Testis (tissue), 3 donors: ENCODE data around the gene SEMA3F. TPM values are rescaled to one million over a fixed set of nuclear protein-coding genes. Genes with fewer than 3 reads are reported as not detected.

ENCODE experiments used
- DNase-seq: peaks from one replicate; pipeline ENCODE4 v3.0.0-alpha.2; 2019
- H3K27ac ChIP-seq, 2 donors: fragments of 200-600 bp; sonication (generic); one replicate each; pipeline ENCODE4 v1.5.1; 2019
- H3K27me3 ChIP-seq: fragments of 200-600 bp; sonication (generic); one replicate; pipeline ENCODE4 v1.5.1; 2019
- H3K36me3 ChIP-seq: fragments of 200-600 bp; sonication (generic); one replicate; pipeline ENCODE4 v1.5.1; 2017; ENCODE audit warnings: low read depth; ENCODE audit errors: missing control alignments
- H3K4me1 ChIP-seq: fragments of 200-600 bp; sonication (generic); one replicate; pipeline ENCODE4 v1.5.1; 2019
- H3K4me3 ChIP-seq, 2 donors: fragments of 200-600 bp; sonication (generic); one replicate each; pipeline ENCODE4 v1.5.1; 2017 to 2019
- H3K9me3 ChIP-seq: fragments of 200-600 bp; sonication (generic); one replicate; pipeline ENCODE4 v1.5.1; 2017
- POLR2A ChIP-seq: fragments of 450-650 bp; IDR thresholded peaks from one replicate; pipeline ENCODE4 v1.6.1; 2017; ENCODE audit warnings: antibody characterized with exemption, mild to moderate bottlenecking, moderate library complexity
- WGBS, 2 donors: methylation state at CpG; one replicate each; pipeline ENCODE4 v1.1.5; 2018; 5-methylcytosine and 5-hydroxymethylcytosine counted together
- intact Hi-C: fragments of 100-400 bp; cut with DNase I; formaldehyde crosslinking; loops from one replicate; pipeline ENCODE4 v1.15.1; 2023; ENCODE audit warnings: low total_unique reads
- polyA plus RNA-seq: library from polyadenylated mRNA; stranded (reverse); fragments of 350-450 nt; fragmentation: Illumina TruSeq; extraction: RNeasy Lipid Tissue Mini Kit (QIAGEN cat#74804); gene quantifications from one replicate; pipeline ENCODE4 v1.2.3, GENCODE V29; 2014; ENCODE audit warnings: low read depth, low replicate concordance; ENCODE audit not compliant: insufficient read depth
- total RNA-seq, 2 donors: library from RNA; depleted of rRNA; stranded (reverse); fragments of >200 nt; gene quantifications; one replicate each; pipeline ENCODE4 v1.2.3, GENCODE V29; 2016
- TF ChIP-seq, protein P1 (sequence below), 3 experiments: fragments of 450-650 bp in 2 of 3; fragments of 200-600 bp in 1 of 3; sonication (generic) in 1 of 3; IDR thresholded peaks; one replicate each; pipeline ENCODE4 v1.5.1; 2016 to 2019; ENCODE audit warnings: antibody characterized with exemption in 3 of 3, mild to moderate bottlenecking in 2 of 3, moderate library complexity in 1 of 3

The SEMA3F gene
- total and polyA plus RNA-seq, 3 donors from 2014 or later: 6.9 to 8.3 (median 7.5) TPM

DNA sequence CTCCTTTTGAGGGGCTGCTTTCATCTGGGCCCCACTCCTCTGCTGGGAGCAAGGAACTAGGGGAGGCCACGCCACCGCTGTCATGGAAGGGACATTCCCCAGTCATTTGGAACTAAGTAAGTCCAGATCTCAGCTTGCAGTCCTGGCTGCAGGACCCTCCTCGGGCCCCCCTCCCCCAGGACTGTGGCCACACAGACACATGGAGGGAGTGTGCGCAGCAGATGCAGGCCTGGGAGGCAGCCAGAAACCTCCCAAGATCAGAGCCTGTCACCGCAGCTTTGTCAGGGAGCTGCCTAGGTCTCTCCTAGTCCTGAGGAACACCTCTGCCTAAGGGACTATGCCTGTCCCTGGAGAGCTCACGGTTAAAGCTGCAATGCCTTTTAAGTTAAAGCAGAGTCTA, 7.3 kb upstream of the SEMA3F start:
- H3K27me3 ChIP-seq: no peaks in the 10 kb centered on the region
- H3K4me1 ChIP-seq: no peaks in the 10 kb centered on the region
- no peak overlapping the region for H3K4me3 ChIP-seq
- no peak for DNase-seq
- intact Hi-C loops: no loop called here
- no peak for TF ChIP-seq POLR2A
- TF ChIP-seq, protein P1, sequence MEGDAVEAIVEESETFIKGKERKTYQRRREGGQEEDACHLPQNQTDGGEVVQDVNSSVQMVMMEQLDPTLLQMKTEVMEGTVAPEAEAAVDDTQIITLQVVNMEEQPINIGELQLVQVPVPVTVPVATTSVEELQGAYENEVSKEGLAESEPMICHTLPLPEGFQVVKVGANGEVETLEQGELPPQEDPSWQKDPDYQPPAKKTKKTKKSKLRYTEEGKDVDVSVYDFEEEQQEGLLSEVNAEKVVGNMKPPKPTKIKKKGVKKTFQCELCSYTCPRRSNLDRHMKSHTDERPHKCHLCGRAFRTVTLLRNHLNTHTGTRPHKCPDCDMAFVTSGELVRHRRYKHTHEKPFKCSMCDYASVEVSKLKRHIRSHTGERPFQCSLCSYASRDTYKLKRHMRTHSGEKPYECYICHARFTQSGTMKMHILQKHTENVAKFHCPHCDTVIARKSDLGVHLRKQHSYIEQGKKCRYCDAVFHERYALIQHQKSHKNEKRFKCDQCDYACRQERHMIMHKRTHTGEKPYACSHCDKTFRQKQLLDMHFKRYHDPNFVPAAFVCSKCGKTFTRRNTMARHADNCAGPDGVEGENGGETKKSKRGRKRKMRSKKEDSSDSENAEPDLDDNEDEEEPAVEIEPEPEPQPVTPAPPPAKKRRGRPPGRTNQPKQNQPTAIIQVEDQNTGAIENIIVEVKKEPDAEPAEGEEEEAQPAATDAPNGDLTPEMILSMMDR (IDR thresholded peaks at IDR 0.05): no peak
- no peak overlapping the region for H3K27ac ChIP-seq
- 64 to 92% methylated on average over 5 to 6 of the region's 6 CpGs for WGBS, 2 donors
- H3K36me3 ChIP-seq: no peaks in the 10 kb centered on the region
- no peaks in the 10 kb centered on the region for H3K9me3 ChIP-seq

DNA sequence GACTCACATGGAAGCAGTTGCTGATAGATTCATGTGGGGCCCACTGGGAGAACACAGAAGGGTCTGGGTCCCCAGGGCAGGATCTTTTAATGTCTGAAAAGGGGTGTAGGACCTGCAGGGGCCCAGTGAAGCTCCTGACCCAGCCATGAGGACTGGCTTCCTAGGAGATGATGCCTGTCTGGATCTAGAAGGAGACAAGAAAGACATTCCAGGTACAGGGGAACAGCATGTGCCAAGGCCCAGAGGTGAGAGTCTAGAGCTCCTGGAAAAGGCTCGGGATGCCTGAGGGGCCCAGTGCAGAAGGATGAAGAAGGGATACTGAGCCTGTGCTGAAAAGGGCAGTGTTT, 4.7 kb upstream of the SEMA3F start:
- DNase-seq: no peak
- no peak overlapping the region for H3K4me3 ChIP-seq
- peaks cover 3% of the 10 kb centered on the region for H3K4me1 ChIP-seq
- TF ChIP-seq, protein P1 (IDR thresholded peaks at IDR 0.05): no peak
- TF ChIP-seq POLR2A: no peak
- no peaks in the 10 kb centered on the region for H3K27me3 ChIP-seq
- no peaks in the 10 kb centered on the region for H3K36me3 ChIP-seq
- intact Hi-C loops: no loop called here
- no peak overlapping the region for H3K27ac ChIP-seq
- H3K9me3 ChIP-seq: no peaks in the 10 kb centered on the region
- 89 to 100% methylated on average over 1 of the region's 1 CpG for WGBS, 2 donors

DNA sequence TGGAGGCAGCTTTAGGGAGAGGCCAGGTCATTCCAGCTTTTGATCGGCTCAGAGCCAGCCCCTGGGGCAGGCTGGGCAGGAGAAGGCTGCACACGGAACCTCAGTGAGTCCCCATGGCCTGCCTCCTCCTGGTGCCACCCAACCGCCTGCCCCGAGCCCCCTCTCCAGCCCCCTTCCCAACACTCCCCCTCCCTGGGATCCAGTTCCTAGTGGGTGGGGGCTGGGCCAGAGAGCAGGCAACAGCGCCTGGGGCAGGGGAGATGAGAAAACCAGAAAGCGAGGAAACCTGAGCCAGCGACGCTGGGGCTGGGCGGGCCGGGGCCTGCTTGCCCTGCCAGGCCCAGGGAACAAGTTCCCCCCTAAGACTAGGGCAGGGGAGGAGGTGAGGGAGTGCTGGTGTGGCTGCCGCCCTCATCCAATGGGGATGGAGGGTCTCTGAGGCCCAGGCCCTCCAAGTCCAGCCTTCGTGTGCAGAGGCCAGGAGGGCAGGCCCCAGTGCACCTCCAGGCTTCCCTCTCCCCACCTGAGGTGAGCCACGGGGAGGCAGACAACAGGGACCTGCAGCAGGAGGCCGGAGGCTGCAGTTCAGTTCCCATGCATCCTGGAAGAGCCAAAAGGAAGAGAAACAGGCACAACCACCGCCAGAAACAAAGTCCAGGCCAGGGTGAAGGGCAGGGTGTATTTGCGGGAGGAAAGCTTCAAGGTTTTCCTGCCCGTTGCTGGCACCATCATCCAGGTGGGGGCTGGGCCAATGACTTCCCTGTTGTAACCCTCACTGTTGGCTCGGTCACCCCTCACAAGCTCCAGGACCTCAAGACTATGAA, 4.0 kb upstream of the SEMA3F start:
- no peaks in the 10 kb centered on the region for H3K9me3 ChIP-seq
- H3K27ac ChIP-seq: no peak overlapping the region
- H3K27me3 ChIP-seq: no peaks in the 10 kb centered on the region
- intact Hi-C loops: no loop called here
- peaks cover 3% of the 10 kb centered on the region for H3K4me1 ChIP-seq
- no peak for TF ChIP-seq POLR2A
- no peaks in the 10 kb centered on the region for H3K36me3 ChIP-seq
- DNase-seq: no peak
- 79 to 84% methylated on average over 13 to 18 of the region's 18 CpGs for WGBS, 2 donors
- no peak overlapping the region for H3K4me3 ChIP-seq

DNA sequence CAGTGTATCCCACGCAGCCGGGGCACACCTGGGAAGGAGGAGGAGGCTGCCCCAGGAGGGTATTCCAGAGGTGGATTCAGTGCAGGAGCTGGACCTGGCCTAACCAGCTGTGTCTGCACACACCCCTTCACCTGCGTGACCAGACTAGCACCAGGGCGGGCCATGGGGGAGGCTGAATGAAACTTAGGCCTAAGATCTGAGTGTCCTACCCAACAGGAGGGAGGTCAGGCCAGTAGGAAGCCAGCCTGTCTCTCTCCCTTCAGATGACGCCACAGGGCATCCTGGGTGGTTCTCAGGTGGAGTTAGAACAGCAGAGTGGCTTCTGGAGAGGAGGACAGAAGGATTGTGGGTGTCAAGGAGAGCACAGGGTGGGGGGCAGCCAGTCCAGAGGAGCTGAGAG, 3.4 kb upstream of the SEMA3F start:
- Histone ChIP-seq H3K4me3 (no peak overlapping the region), H3K36me3 (no peaks in the 10 kb centered on the region), H3K9me3 (no peaks in the 10 kb centered on the region), H3K27me3 (no peaks in the 10 kb centered on the region), H3K27ac (no peak overlapping the region), H3K4me1 (peaks cover 4% of the 10 kb centered on the region)
- intact Hi-C loops: no loop called here
- WGBS, 2 donors: 68 to 83% methylated on average over 1 to 5 of the region's 5 CpGs
- TF ChIP-seq, protein P1 (IDR thresholded peaks at IDR 0.05): no peak
- no peak for TF ChIP-seq POLR2A
- DNase-seq: no peak

DNA sequence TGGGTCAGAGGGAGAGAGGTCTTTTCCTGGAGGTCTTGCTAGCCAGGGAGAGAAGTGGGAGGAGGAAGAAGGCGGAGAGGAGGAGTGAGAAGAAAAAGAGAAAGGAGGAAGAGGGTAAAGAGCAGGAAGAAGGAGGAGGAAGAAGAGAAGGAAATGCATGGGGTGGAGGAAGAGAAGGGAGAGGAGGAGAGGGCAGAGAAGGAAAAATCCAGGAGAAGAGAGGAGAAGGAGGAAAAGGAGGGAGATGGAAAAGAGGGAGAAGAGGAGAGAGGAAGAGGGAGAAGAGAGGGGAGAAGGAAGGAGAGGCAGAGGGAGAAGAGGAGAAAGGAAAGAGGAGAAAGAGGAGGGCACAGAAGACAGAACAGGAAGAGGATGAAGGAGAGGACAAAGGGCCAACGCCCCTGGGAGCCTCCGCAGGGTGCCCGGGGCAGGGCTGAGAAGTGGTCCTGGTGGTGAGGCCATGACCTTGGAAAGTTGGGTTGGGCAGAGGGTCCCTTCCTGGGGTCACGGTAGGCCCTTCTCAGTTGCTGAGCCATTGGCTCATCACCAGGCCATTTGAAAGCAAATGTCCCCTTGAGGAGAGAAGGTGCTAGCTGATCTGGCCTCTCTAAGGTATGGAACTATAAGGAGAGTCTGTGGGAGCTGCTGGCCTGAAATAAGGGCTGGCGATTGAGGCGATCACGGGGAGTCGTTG, 1.2 kb upstream of the SEMA3F start:
- Histone ChIP-seq H3K27me3 (no peaks in the 10 kb centered on the region), H3K4me1 (peaks cover 11% of the 10 kb centered on the region), H3K36me3 (no peaks in the 10 kb centered on the region), H3K9me3 (no peaks in the 10 kb centered on the region), H3K27ac (no peak overlapping the region), H3K4me3 (peak overlapping the region; percentile 35 to 50)
- DNase-seq: no peak
- intact Hi-C loops: no loop called here
- TF ChIP-seq POLR2A: no peak
- TF ChIP-seq, protein P1 (IDR thresholded peaks at IDR 0.05): no peak
- 62 to 66% methylated on average over 6 to 9 of the region's 9 CpGs for WGBS, 2 donors
